Measurements from ENCODE around the gene STK24.
A peak's percentile ranks its signal among the peaks of the same experiment; 100 is the strongest.

STK24 gene

DNA sequence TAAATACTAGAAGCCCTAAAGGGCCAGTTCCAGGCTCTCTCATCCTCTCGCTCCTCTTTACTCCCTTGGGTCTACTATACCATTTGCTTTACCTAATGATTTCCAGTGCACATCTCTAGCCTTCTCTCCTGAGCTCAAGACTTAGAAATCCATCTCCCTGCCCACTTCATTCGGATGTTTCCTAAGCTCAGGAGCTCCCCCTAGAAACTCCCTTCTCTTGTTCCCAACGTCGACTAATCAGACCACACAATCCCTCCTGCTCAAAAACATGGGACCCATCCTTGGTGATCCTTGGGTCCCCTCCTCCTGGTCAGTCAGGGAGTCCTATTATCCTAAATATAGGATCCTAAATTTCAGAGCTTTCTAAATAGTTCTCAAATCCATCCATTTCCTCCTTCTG, 21.1 kb upstream of the STK24 start (continued):
- TF ChIP-seq, protein P1, sequence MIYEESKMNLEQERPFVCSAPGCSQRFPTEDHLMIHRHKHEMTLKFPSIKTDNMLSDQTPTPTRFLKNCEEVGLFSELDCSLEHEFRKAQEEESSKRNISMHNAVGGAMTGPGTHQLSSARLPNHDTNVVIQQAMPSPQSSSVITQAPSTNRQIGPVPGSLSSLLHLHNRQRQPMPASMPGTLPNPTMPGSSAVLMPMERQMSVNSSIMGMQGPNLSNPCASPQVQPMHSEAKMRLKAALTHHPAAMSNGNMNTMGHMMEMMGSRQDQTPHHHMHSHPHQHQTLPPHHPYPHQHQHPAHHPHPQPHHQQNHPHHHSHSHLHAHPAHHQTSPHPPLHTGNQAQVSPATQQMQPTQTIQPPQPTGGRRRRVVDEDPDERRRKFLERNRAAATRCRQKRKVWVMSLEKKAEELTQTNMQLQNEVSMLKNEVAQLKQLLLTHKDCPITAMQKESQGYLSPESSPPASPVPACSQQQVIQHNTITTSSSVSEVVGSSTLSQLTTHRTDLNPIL (CRISPR knock-in tag; IDR thresholded peaks at IDR 0.05; ENCODE audit: low read depth), result no peak
- TF ChIP-seq ZFP3 (CRISPR knock-in tag; IDR thresholded peaks at IDR 0.05) (no peak), RARB (CRISPR knock-in tag; IDR thresholded peaks at IDR 0.05) (no peak), OSR1 (CRISPR knock-in tag; IDR thresholded peaks at IDR 0.05) (no peak), TOX (CRISPR knock-in tag; IDR thresholded peaks at IDR 0.05; ENCODE audit: borderline replicate concordance) (no peak)

DNA sequence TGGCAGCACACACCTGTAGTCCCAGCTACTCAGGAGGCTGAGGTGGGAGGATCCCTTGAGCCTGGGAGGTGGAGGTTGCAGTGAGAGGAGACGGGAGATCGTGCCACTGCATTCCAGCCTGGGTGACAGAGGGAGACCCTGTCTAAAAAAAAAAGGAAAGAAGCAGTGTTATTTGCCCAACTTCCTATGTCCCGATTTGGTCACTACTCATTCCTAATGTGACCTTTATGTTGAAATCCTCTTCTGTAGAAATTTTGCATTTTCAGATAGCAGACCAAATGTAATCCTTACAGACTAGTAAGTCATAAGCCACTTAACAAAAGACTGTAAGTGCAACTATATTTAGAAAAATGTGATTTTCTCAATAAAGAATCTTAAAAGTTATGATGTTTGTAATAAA, 18.2 kb upstream of the STK24 start:
- no peak for ATAC-seq

DNA sequence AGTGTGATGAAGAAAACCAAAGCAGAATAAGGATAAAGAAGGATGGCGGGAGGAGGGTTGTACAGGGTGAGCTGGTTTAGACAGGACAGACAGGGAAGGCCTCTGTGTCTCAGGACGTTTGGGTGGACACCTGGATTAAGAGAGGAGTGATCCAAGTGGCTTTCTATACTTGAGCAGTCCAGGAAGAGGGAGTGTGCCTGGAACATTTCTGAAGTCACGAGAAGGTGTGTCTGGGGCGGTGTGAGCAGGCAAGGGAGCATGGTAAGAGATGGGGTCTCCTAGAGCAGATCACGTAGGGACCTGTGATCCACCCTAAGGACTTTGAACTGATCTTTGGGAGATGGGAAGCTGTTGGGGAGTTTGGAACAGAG, 15.4 kb upstream of the STK24 start:
- TF ChIP-seq, protein P2, sequence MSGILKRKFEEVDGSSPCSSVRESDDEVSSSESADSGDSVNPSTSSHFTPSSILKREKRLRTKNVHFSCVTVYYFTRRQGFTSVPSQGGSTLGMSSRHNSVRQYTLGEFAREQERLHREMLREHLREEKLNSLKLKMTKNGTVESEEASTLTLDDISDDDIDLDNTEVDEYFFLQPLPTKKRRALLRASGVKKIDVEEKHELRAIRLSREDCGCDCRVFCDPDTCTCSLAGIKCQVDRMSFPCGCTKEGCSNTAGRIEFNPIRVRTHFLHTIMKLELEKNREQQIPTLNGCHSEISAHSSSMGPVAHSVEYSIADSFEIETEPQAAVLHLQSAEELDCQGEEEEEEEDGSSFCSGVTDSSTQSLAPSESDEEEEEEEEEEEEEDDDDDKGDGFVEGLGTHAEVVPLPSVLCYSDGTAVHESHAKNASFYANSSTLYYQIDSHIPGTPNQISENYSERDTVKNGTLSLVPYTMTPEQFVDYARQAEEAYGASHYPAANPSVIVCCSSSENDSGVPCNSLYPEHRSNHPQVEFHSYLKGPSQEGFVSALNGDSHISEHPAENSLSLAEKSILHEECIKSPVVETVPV (CRISPR knock-in tag; IDR thresholded peaks at IDR 0.05), result no peak
- TF ChIP-seq, protein P3, sequence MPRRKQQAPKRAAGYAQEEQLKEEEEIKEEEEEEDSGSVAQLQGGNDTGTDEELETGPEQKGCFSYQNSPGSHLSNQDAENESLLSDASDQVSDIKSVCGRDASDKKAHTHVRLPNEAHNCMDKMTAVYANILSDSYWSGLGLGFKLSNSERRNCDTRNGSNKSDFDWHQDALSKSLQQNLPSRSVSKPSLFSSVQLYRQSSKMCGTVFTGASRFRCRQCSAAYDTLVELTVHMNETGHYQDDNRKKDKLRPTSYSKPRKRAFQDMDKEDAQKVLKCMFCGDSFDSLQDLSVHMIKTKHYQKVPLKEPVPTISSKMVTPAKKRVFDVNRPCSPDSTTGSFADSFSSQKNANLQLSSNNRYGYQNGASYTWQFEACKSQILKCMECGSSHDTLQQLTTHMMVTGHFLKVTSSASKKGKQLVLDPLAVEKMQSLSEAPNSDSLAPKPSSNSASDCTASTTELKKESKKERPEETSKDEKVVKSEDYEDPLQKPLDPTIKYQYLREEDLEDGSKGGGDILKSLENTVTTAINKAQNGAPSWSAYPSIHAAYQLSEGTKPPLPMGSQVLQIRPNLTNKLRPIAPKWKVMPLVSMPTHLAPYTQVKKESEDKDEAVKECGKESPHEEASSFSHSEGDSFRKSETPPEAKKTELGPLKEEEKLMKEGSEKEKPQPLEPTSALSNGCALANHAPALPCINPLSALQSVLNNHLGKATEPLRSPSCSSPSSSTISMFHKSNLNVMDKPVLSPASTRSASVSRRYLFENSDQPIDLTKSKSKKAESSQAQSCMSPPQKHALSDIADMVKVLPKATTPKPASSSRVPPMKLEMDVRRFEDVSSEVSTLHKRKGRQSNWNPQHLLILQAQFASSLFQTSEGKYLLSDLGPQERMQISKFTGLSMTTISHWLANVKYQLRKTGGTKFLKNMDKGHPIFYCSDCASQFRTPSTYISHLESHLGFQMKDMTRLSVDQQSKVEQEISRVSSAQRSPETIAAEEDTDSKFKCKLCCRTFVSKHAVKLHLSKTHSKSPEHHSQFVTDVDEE (CRISPR knock-in tag; IDR thresholded peaks at IDR 0.05), result no peak
- no peak for TF ChIP-seq CSDC2 (CRISPR knock-in tag; IDR thresholded peaks at IDR 0.05)
- no peak for TF ChIP-seq ZNF8 (CRISPR knock-in tag; IDR thresholded peaks at IDR 0.05)
- no peak; the same call in 2 of the 3 replicates for ATAC-seq

More for the DNA sequence above, 18.2 kb upstream of the STK24 start:
- TF ChIP-seq, protein P2 (CRISPR knock-in tag; IDR thresholded peaks at IDR 0.05), result no peak
- TF ChIP-seq BACH2 (CRISPR knock-in tag; IDR thresholded peaks at IDR 0.05; ENCODE audit: borderline replicate concordance), result no peak
- no peak for TF ChIP-seq RARB (CRISPR knock-in tag; IDR thresholded peaks at IDR 0.05)
- TF ChIP-seq ZNF8 (CRISPR knock-in tag; IDR thresholded peaks at IDR 0.05), result no peak
- TF ChIP-seq ARNTL (CRISPR knock-in tag; IDR thresholded peaks at IDR 0.05; ENCODE audit: borderline replicate concordance, low read depth), result no peak
- TF ChIP-seq TCF4 (CRISPR knock-in tag; IDR thresholded peaks at IDR 0.05; ENCODE audit: borderline replicate concordance), result no peak
- TF ChIP-seq PPARA (CRISPR knock-in tag; IDR thresholded peaks at IDR 0.05; ENCODE audit: borderline replicate concordance), result no peak
- TF ChIP-seq ZNF70 (CRISPR knock-in tag; IDR thresholded peaks at IDR 0.05), result no peak
- TF ChIP-seq ESRRG (CRISPR knock-in tag; IDR thresholded peaks at IDR 0.05), result no peak
- TF ChIP-seq ZFP3 (CRISPR knock-in tag; IDR thresholded peaks at IDR 0.05), result no peak
- TF ChIP-seq, protein P3 (CRISPR knock-in tag; IDR thresholded peaks at IDR 0.05), result no peak
- no peak for TF ChIP-seq CSDC2 (CRISPR knock-in tag; IDR thresholded peaks at IDR 0.05)

DNA sequence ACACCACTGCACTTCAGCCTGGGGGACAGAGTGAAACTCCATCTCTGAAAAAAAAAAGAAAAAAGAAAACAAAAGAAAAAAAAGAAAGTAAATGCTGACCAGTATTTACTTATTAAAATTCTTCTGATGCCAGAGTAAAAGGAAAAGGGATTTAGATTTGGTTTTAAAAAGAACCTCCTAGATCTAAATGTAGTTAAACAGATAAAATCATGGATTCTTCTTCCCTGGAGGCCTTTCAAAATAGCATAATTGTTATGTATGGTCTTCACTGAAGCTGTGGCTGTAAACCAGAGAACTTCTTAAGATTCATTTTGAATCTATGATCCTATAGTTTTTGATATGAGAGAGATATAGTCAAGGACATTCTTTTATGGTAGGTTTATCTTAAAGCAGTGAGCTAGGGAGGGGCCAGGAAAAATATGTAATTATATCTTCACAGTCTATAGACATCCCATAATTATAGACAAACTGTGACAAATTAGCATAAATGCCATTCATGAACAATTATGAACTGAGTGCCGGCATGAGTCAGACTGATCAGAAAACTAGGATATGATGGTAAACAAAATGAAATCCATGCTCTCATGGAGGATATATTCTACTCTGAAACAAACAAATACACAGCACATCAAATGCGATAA, 14.9 kb upstream of the STK24 start:
- ATAC-seq, result peak; percentile 40; the same call in 2 of the 3 replicates
- TF ChIP-seq ZFP3 (CRISPR knock-in tag; IDR thresholded peaks at IDR 0.05), result no peak
- no peak for TF ChIP-seq ZNF565 (CRISPR knock-in tag; conservative IDR thresholded peaks at IDR 0.05; ENCODE audit: low read depth)
- TF ChIP-seq ISL1 (CRISPR knock-in tag; IDR thresholded peaks at IDR 0.05), result peak; percentile 96
- no peak for TF ChIP-seq RARB (CRISPR knock-in tag; IDR thresholded peaks at IDR 0.05)
